DND-41 (cell line): Measurements from ENCODE around the gene SYS1.

Source experiments
- EZH2 ChIP-seq: IDR thresholded peaks from 3 replicates; pipeline ENCODE4 v1.6.1; 2012; ENCODE audit warnings: borderline replicate concordance, low read depth, mild to moderate bottlenecking, moderate library complexity, low read length, inconsistent platforms; ENCODE audit not compliant: severe bottlenecking
- TF ChIP-seq, protein P1 (sequence below): IDR thresholded peaks from 2 replicates; pipeline ENCODE4 v1.5.1; 2012; ENCODE audit warnings: borderline replicate concordance, low read length, moderate library complexity, mild to moderate bottlenecking; ENCODE audit not compliant: poor library complexity, severe bottlenecking; ENCODE audit errors: extremely low read depth

DNA sequence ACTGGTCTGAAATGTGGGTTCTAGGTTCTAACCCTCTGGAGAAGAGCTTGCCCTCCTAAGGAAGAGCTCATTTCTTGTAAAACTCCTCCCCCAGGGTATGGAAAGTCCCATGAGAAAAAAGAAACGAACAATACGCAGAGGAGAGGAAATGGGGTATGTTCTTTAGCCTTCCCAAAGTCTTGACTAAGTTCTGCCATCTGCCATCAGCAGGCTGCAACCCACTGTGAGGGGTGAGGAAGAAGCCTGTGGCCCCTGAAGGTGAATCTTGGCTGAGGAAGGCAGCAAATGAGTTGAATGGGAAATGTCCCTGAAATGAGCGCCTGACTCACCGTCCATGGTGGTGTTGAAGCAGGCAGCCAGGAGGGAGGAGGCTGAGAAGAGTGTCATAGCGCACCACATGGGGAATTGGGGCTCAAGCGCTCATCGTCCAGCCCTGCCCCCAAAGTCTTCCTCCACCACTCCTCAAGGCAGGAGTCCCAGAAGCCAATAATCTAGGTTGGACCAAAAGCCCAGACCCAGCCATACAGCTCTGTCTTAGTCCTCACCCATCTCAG lies 44.5 kb upstream of the SYS1 start:
- TF ChIP-seq, protein P1, sequence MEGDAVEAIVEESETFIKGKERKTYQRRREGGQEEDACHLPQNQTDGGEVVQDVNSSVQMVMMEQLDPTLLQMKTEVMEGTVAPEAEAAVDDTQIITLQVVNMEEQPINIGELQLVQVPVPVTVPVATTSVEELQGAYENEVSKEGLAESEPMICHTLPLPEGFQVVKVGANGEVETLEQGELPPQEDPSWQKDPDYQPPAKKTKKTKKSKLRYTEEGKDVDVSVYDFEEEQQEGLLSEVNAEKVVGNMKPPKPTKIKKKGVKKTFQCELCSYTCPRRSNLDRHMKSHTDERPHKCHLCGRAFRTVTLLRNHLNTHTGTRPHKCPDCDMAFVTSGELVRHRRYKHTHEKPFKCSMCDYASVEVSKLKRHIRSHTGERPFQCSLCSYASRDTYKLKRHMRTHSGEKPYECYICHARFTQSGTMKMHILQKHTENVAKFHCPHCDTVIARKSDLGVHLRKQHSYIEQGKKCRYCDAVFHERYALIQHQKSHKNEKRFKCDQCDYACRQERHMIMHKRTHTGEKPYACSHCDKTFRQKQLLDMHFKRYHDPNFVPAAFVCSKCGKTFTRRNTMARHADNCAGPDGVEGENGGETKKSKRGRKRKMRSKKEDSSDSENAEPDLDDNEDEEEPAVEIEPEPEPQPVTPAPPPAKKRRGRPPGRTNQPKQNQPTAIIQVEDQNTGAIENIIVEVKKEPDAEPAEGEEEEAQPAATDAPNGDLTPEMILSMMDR = no peak
- no peak for TF ChIP-seq EZH2
